Stimulated activated CD4-positive, alpha-beta T cell treated with anti-CD3 and anti-CD28 coated beads, Interleukin-2, amount 100 ng/mL, for 24 hours (primary cell): Measurements from ENCODE around the gene TESPA1.
"Not testable (repeated sequence)": the region's sequence is repeated elsewhere in the genome, so short reads cannot be mapped to it uniquely, and the experiment has no call there.

Experiments
- DNase-seq, 2 donors: peaks; one replicate each; pipeline ENCODE4 v3.0.0-alpha.2; 2020

Gene TESPA1

DNA sequence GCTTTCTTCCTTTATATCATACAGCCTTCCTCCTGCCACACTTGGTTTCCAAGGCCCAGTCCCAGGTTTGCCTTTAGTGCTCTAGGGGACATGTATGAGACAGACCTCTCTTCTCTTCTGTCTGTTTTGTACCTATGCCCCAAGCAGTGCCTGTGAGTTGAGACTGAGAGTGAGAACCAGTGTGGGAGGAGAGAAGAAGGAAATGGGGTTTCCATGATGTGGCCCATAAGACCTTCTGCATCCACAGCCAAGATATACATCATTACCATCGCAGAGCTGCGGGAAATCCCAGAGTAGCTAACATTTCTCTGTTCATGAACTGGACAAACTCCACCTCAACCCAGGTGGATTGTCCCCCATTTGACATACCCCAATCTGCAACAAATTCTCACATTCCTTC is 2.8 kb downstream of the TESPA1 start:
- peak; percentile 42 to 54 for DNase-seq

DNA sequence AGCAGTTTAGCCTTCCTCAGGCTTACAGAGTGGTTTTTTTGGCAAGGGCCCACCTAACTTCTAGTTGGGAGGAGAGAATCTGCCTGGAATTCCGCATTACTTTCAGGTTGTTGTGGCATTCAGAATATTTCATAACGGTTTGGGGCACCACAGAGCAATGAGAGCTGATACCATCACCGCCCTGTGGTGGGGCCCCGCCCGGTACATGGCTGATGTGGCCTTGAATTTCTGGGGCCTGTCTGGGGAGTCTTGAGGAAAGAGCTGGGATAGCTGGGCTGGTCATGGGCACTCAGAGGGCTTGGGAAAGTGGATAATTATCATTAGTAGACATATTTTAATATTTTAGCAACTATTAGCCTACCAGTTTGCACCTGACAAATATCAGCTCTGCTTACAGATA is 4.2 kb downstream of the TESPA1 start:
- DNase-seq = peak; percentile 51 to 56

DNA sequence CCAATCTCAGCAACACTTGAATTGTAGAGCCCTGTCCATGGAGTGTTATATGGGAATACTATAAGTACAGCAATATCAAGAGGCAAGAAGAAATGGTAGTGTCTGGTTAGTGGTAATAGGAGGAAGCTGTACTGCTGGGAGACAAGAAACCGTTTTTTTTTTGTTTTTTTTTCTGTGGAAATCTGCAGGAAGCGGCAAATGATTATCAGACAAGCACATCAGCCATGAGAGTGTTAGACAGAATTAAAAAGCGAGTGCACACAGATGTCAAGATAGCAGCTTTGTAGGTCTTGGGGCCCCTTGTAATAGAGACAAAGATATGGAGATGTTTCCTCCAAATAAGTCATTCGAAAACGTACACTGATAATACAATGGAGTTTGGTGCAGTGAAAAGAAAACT is 6.7 kb downstream of the TESPA1 start:
- DNase-seq = no peak

DNA sequence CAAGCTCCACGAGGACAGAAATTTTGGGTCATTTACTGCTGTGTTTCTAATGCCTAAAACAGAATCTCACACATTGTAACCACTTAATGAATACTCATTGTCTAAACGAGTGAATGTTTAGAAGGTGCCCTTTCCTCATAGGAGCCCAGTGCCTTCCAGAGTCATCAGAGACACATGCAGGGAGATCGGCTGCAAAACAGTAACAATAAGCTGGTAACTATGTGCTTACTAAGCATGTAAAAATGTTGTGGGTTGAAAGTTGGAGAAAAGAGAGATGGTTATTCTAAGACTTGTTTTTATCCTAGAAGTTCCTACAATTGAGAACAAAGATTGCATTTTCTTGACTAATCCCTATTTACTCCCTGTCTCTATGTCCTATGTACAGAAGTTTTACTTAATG is 7.4 kb downstream of the TESPA1 start:
- no peak for DNase-seq

DNA sequence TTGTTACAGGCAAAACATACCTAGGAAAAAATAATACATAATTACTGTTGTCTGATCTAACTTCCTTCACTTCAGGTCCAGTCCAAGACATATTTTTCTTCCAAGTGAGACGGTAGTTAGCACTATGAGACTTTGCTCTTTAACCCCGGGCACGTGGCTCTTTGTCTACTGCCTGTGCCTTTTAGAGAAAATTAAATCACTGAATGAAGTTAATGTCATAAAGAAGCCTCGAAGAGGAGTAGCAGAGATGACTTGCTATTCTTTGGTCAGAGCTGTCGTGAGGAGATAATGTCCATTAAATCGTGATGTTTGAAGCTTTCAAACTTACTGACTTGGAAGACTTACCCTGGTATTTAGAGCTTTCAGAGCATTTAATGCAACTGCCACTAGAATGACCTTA is 8.7 kb downstream of the TESPA1 start:
- DNase-seq = no peak

DNA sequence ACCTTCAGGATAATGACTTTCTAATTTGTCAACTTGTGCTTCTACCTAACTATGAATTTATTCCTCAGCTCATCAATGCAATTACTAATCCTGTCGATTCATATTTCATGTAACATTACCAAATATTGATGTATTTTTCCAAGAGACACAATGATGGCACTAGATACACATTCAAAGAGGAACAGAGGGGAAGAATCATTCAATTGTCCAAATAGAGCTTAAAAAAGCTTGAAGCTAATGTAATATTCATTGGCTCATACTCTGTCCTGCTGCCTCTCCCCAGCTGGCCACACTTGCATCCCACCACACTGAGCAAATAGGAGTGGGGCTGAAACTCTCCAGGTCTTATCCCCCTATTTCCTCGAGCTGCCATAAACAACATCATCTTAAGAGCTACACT is 9.3 kb downstream of the TESPA1 start:
- DNase-seq = no peak

DNA sequence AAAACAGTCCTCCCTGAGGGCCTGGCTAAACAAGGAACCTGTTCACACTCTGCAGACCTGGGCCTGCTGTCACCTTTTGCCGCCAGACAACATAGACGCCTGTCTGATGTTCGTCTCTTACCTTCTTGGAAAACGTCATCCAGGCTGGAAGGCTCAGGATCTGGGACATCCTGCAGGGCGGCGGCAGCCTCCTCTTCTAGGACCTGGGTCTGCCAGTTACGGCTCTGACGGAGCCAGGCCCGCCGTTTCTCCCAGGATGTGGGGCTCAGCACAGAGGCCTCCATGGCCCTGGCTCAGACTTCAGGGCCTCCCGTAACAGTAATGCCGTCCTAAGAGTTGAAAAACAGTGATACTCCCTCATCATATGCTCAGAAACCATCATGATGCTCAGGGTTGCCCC is 10.3 kb downstream of the TESPA1 start:
- no peak for DNase-seq

DNA sequence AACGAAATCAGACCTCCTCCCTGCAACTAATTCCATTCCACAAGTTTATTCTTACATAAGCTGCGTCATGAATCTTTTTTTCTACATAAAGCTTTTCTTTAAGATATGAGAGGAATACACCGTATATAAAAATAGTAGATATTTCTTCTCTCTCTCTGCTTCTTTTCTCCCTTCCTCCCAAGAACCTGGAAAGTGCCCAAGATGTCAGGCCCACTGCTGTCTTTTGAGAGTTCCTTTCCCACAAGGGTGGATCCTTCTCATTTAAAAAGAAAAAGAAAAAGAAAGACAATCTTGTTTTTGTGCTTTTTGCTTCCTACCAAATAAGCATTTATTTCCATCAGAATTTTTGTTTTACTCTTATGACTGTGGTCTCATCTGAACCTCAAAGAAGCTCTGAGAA is 11.0 kb downstream of the TESPA1 start:
- no peak for DNase-seq

DNA sequence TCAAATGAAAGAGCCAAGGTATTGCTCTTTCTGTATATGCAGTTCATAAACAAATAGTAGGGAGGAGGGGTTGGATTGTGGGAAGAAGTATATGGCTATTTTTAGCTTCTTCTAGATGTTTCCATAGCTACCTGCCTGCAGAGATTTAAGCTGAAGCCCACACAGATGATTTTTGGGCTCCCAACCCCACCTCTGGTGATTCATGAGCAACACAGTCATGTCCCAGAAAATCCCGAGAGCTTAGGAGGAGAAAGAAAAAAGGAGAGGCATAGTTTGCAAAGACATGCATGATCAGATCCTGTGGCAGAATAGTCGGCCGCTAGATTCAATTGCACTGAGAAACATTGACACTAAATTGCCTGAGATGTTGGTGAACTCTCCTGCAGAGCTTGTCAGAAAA is 13.8 kb downstream of the TESPA1 start:
- DNase-seq = no peak

DNA sequence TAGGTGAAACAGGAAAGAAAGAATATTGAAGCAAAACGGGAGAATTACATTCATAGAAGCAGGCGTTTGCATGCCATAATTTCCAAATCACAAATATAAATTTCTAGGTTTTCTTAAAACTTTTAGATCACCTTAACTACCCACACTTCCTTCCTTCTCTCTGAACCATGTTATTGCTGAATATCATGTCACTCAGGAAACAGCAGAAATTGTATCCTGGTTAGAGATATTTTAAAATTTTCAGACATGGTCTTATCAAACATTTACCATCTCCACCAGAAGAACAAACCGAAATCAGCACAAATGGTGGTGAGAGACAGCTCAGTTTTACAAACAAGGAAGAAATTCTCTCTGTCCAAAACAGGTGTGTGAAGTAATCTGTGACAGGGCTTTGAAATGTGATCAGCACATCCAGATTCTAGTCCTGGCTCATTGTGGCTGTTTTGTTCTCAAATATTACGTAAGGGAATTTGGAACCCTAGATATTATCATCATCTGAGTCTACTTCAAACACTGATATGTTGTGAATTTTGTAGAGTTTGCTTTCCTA is 16.3 kb downstream of the TESPA1 start:
- DNase-seq = no peak

DNA sequence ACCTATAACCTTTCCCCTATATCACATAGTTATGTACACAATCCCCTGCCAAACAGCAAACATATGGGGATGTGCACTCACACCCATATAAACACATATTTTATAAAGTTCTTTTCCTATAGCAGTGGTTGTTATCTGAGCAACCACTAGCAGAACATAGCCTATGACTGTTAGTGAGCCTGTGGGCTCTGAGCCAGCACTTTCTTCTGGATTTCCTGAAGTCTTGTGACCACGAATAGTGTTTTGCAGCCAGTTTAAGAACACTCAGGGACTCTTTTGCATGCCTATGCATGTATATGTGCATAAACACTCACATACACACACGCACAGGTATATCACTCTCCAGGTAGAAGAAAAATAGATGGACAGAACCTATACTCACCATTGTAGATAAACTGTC is 17.1 kb downstream of the TESPA1 start:
- no peak for DNase-seq

DNA sequence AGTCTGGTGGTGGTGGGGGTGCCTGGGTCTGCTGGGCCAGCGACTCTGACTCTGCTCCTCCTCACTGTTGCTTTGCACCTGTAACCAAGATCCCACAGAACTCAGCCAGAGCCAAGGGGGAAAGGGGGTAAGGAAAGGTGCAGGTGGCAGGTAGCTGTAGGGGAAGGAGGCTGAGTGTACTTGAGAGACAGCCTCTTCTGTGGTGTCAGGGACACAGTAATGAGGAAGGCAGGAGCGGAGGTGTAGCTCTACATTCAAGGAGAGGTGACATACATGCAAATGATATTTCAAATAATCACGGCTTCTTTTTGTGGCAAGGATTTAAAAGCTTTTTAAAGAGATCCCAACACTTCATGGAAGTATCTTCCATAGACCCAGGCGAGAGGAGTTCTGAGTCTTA is 23.4 kb downstream of the TESPA1 start:
- no peak for DNase-seq

DNA sequence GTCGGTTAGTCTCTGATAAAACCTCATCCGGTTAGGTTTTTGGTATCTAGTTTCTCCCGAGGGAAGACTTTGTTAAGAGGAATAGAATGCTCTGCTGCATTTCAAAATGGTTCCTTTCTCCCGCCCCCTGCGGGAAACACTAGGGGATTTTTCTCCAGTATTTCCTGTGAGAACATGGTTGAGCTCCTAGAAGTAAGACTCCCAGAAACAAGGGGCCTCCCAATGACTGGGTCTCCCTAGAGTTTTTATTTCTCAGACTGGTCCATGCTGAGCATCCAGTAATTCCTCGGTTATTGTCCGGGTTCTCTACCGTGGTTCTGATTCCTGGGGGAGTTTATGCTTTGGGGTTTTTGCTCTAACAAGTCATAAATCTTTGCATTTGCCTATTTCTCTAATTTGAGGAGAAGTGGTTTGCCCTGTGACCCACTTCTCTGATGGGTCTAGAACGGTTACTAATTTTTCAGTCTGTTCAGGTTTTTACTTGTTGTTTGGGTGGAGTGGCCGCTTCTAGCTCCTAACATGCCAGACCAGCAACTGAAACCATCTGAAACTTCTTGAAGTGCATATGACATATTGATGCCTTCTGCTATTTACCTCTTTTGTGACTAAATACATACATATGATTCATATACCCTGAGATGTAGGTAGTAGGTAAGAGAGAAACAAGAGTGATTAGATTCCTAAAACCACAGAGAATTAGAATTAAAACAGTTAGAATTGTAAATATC is 25.1 kb downstream of the TESPA1 start:
- DNase-seq = no peak

DNA sequence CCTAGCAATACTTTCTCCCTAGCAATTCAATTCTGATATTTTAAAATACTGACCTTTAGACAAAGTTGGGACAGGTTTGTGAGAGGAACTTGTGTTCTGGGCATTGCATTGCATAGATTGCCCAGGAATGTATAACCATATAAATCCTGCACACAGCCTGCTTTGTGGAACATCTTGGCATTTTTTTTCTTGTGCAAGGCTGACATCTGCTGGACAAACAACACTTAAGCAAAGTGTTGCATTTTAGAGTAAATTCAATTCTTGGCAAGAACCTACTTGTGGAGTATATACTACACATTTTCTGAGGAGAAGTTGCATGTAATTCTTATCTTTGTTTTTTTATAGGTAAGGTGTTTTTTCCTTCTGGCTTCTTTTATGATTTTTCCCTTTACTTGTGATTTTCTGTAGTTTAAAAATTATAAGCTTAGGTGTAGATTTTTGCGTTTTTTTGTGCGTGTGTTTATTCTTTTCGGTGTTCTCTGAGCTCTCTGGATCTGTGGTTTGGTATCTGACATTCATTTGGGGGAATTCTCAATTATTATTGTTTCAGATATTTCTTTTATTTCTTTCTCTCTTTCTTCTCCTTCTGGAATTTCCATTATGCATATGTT is 26.4 kb downstream of the TESPA1 start:
- peak in 1 of 2 donors; percentile 53 for DNase-seq

DNA sequence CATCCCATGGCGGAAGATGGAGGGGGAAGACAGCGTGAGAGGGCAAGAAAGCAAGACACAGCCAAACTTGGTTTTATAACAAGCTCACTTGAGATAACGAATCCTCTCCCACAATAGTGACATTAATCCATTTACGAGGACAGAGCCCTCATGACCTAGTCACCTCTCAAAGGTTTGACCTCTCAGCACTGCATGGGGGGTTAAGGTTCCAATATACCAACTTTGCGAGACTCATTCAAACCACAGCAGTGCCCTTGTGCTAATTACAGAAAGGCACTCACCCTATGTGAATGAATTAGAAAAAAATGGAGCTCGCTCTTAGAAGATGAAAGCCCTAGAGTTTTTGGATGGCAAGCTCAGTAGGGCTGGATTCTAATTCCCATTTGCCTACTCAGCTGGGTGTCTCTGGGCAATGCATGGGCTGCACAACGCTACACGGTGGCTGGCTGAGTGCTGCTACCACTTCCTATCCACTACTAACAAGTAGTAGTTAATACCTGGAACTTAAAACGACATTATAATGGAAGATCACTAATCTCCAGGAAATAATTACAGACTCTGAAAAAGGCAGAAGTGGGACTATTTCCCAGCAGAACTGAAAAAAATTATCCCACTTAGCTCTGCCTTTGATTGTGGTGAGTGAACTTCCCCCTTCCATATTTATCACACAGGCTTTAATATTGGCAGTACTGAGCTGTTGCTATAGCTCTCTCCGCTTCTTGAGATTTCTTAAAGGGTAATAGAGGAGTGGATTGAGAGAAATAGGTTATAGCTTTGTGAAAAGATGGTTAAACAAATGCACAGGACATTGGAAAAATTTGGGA is 27.5 kb downstream of the TESPA1 start:
- DNase-seq = no peak

DNA sequence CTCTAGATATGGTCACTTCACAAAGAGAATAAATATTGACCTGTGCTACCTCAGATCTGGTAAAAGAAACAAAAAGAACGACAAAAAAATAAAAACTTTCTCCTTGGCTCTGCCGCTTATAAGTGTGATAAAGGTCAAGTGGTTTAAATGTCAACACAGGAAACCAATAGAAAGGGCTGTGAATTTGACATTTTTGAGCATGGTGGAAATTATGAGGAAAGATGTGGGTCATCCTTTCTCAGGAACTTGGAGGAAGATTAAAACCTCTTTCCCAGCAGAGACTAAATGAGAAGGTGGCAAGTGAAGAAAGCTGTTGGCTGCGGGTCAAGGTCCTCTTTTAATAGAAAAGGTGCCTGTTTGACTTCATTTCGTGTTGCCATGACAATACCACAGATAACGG is 28.2 kb downstream of the TESPA1 start:
- DNase-seq = no peak

DNA sequence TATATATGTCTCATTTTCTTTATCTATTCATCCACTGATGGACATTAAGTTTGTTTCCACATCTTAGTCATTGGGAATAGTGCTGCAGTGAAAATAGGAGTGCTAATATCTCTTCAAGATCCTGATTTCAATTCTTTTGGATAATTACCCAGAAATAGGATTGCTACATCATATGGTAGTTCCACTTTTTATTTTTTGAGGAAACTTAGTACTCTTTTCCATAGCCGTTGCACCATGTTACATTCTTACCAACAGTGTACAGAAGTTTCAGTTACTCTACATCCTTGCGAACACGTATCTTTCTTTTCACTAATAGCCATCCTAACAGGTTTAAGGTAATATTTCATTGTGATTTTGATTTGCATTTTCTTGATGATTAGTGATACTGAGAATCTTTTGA is 29.8 kb downstream of the TESPA1 start:
- DNase-seq = no peak

DNA sequence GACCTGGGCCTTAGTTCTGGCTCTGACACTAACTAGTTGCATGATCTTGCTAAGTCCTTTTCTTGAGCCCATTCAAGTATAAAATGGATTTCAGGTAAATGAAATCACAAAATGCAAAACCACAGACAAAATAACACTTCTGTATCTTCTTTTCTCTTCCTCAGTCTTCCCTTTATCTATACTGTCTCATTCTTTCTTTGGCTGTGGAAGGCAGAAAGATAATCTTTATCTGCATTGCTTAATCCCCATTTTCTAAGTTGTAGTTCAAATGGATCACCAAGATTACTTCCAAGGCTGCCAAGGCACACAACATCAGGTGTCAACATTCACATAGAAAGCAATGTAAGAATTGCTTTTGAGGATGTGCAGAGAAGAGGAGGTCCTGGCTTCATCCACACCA is 30.3 kb downstream of the TESPA1 start:
- no peak for DNase-seq

DNA sequence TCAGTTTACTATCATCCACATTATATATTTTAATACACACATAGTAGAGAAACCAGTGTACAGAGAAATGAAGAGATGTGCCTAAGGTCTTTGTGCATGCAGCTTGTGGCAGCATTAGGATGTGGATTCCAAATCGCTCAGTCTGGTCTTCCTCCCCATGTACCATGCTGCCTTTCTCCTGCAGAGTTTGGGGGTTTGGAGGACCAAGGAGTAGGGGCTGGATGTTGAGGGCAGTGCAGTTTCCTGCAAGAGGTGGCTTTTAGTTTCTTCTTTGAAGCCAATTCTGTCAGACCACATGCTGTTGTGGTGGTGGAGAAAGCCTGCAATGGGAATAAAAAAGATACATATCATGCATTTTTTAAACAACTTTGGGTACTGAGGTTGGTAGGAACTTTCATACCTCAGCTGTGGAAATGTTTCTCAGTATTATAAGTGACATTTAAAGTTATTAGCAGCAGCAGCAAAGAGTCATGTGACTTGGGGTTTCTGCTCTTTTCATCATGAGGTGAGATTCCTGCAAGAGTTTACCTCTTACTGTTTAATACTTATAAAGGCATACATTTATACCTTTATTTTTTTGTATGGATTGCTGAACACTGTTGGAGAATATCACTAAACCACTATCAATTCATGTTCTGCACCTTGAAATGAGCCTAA is 34.4 kb downstream of the TESPA1 start:
- no peak for DNase-seq

DNA sequence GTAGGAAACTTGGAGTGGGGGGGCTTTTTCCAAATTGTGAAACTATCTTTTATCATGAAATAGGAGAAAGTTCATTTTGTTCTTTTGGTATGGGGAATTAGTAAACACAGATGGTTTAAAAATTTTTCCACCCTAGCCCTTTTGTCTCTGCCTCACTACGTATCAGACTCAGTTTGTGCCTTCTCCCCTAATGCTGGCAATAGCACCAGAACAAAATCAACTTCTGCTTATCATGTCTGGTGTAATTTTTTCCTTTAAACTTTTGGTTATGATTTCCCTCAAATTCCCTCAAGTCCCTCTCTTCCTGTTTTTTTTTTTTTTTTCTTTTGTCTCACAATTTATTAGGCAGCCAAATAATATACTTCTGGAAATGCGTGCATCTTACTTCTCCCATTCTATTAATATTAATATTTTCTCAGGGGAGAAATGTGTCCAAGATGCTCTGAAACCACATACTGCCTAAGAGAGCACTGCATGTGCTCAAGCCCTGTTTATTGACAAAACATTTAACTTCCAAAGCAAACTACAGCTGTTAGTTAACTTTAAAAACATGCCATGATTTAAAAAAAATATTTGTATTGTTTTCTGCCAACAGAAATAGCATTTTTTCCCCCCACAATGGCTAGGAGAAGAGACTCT is 35.4 kb downstream of the TESPA1 start:
- no peak for DNase-seq

DNA sequence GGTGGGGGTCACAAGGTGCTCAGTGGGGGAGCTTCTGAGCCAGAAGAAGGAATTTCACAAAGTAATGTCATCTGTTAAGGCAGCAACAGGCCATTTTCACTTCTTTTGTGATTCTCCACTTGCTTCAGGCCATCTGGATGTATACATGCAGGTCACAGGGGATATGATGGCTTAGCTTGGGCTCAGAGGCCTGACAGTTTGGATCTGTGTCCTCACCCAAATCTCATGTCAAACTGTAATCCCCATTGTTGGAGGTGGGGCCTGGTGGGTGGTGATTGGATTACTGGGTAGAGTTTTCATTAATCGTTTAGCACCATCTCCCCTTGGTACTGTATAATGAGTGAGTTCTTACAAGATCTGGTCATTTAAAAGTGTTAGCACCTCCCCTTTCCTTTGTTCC is 36.4 kb downstream of the TESPA1 start:
- no peak for DNase-seq

DNA sequence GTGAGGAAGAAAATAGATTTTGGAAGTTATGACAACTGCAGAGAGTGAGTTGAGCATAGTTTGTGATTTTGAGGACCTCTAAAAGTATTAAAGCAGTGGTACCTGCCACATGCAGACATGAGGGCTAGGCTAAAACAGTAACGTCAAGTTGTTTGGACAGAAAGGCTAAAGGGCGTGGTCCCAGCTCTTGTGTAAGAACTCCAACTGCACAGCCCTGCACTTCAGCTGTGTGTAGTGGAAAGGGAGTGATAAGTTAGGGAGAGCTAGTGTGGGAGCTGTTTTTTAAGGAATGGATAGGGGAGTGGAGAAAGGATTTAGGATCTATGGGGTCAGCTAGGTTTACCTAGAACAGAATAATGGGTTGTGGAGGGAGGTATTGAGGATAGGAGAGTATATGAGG is 39.5 kb downstream of the TESPA1 start:
- DNase-seq = no peak

DNA sequence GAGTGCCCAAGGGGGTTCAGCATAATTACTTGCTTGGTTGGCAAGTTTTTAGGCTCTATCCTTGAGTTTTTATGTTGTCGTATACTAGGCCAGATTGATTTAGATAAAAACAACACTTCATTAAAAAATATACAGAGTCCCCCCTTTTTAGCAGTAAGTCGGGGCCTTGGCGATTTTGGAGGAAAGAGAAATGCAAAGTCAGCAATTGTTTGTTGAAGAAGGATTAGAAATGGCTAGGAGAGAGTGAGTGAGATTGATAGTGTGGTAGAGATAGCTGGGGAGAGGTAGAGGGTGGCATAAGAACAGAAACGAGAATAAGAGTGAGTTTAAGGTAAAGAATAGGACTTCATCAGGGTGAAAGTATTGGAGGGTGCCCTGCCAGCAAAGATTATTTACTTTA is 41.3 kb downstream of the TESPA1 start:
- not testable (repeated sequence) for DNase-seq
